HepG2 (cell line): ENCODE measurements around the gene MITF. TPM values are rescaled to one million over a fixed set of nuclear protein-coding genes. Genes with fewer than 3 reads are reported as not detected.
A peak's percentile ranks its signal among the peaks of the same experiment; 100 is the strongest.

Experiments used
- ATAC-seq: fragments of 200-7000 bp; cut with Tn5 transposase; 3 replicates; pipeline ENCODE4 v1.9.1; 2020; ENCODE audit warnings: mild to moderate bottlenecking, moderate library complexity
- BruUV-seq: library from RNA; stranded (reverse); fragments of 400-500 nt; replicated peaks from 2 replicates; lab custom pipeline; 2021; lab: Mats Ljungman, UMichigan
- CTCF ChIA-PET: fragments of 300-600 bp; formaldehyde crosslinking; extraction: SDS; loops from one replicate; lab custom pipeline; 2021; ENCODE audit warnings: low total read pairs, inconsistent platforms, low intra/inter-chr PET ratio; lab: Yijun Ruan, JAX
- POLR2A ChIA-PET: fragments of 350-600 bp; sonication (Branson Sonifier 250); formaldehyde crosslinking; loops from one replicate; lab custom pipeline; 2020; ENCODE audit warnings: antibody characterized with exemption, inconsistent platforms; lab: Yijun Ruan, JAX
- DNase-seq: peaks from one replicate; pipeline ENCODE4 v3.0.0-alpha.2; 2015; ENCODE audit warnings: low spot score
- FAIRE-seq: peaks from 3 replicates; lab custom pipeline; 2011; peaks lifted over from hg19 to GRCh38; lab: Jason Lieb, UNC
- H2AFZ ChIP-seq: one replicate; pipeline ENCODE4 v1.6.1; 2011; ENCODE audit warnings: low read length, inconsistent platforms
- H3K27ac ChIP-seq: fragments of 300-600 bp; 3 replicates; pipeline ENCODE4 v1.8.0; 2011; ENCODE audit warnings: mixed run types, mild to moderate bottlenecking, mixed read lengths, low read length, inconsistent platforms; ENCODE audit not compliant: insufficient read depth; ENCODE audit errors: extremely low read length
- H3K27me3 ChIP-seq, 2 experiments: fragments of 200-600 bp in 1 of 2; 2 replicates in 1 of 2; 3 replicates in 1 of 2; pipeline versions ENCODE4 v1.6.0 to v1.8.0; 2011; ENCODE audit warnings: low read length in 2 of 2, mild to moderate bottlenecking in 2 of 2, moderate library complexity in 2 of 2, inconsistent platforms in 1 of 2; ENCODE audit not compliant: insufficient read depth in 2 of 2, control insufficient read depth in 1 of 2
- H3K36me3 ChIP-seq, 2 experiments: fragments of 200-600 bp in 1 of 2; replicated peaks in 1 of 2; 2 replicates in 1 of 2; 3 replicates in 1 of 2; pipeline versions ENCODE4 v1.5.1 to v1.8.0; 2011; ENCODE audit warnings: low read length in 2 of 2, inconsistent platforms in 1 of 2; ENCODE audit not compliant: insufficient read depth in 2 of 2, control insufficient read depth in 1 of 2
- H3K4me1 ChIP-seq: 2 replicates; pipeline ENCODE4 v1.5.1; 2012; ENCODE audit warnings: low read length, inconsistent platforms; ENCODE audit not compliant: insufficient read depth
- H3K4me2 ChIP-seq: 2 replicates; pipeline ENCODE4 v1.6.0; 2011; ENCODE audit warnings: low read depth, low read length, inconsistent platforms
- H3K4me3 ChIP-seq, 3 experiments: fragments of 200-600 bp in 1 of 3; sonication (generic), shearing (Covaris generic) in 1 of 3; replicated peaks in 1 of 3; 2 replicates each; pipeline ENCODE4 v1.5.1; 2011 to 2016; ENCODE audit warnings: low read length in 3 of 3, inconsistent platforms in 2 of 3, low read depth in 2 of 3, mild to moderate bottlenecking in 2 of 3, control low read depth in 1 of 3, mixed read lengths in 1 of 3; ENCODE audit not compliant: insufficient read depth in 1 of 3
- H3K79me2 ChIP-seq: one replicate; pipeline ENCODE4 v1.6.1; 2011; ENCODE audit warnings: low read length, inconsistent platforms; ENCODE audit not compliant: insufficient read depth
- H3K9ac ChIP-seq: 2 replicates; pipeline ENCODE4 v1.6.0; 2011; ENCODE audit warnings: mild to moderate bottlenecking, low read depth, low read length, inconsistent platforms; ENCODE audit not compliant: insufficient read depth
- H3K9me3 ChIP-seq: 2 replicates; pipeline ENCODE4 v1.5.1; 2012; ENCODE audit warnings: mild to moderate bottlenecking, low read length
- H4K20me1 ChIP-seq: 2 replicates; pipeline ENCODE4 v1.6.0; 2011; ENCODE audit warnings: inconsistent platforms, mild to moderate bottlenecking, low read length, moderate library complexity; ENCODE audit not compliant: insufficient read depth
- ARID2 ChIP-seq: sonication (generic); formaldehyde crosslinking; IDR thresholded peaks from 2 replicates; pipeline ENCODE4 v1.8.1; 2022; ENCODE audit warnings: mild to moderate bottlenecking, missing genetic modification reagents, borderline replicate concordance
- ETV6 ChIP-seq: sonication (generic); formaldehyde crosslinking; conservative IDR thresholded peaks from 2 replicates; pipeline ENCODE4 v1.4.0; 2020; ENCODE audit warnings: missing genetic modification reagents
- HNRNPK ChIP-seq: fragments of 200-400 bp; formaldehyde crosslinking; IDR thresholded peaks from 2 replicates; pipeline ENCODE4 v1.6.1; 2018; ENCODE audit warnings: low read length, low read depth, moderate library complexity, mild to moderate bottlenecking; ENCODE audit not compliant: poor library complexity, severe bottlenecking
- KLF9 ChIP-seq: IDR thresholded peaks from 2 replicates; pipeline ENCODE4 v1.6.1; 2016; ENCODE audit warnings: low read depth
- PHB2 ChIP-seq: fragments of 450-650 bp; IDR thresholded peaks from 2 replicates; pipeline ENCODE4 v1.6.1; 2018; ENCODE audit not compliant: partially characterized antibody
- ZNF335 ChIP-seq: sonication (generic); formaldehyde crosslinking; IDR thresholded peaks from 2 replicates; pipeline ENCODE4 v1.4.0; 2020; ENCODE audit warnings: missing genetic modification reagents
- ZNF576 ChIP-seq: sonication (generic); formaldehyde crosslinking; IDR thresholded peaks from 2 replicates; pipeline ENCODE4 v1.4.0; 2020; ENCODE audit warnings: mild to moderate bottlenecking, missing genetic modification reagents
- ZNF776 ChIP-seq: sonication (generic); formaldehyde crosslinking; IDR thresholded peaks from 2 replicates; pipeline ENCODE4 v1.4.0; 2020; ENCODE audit warnings: mild to moderate bottlenecking, missing genetic modification reagents
- WGBS: methylation state at CpG from one replicate; pipeline ENCODE4 v1.1.6; 2017; ENCODE audit warnings: low lambda C conversion rate; 5-methylcytosine and 5-hydroxymethylcytosine counted together
- in situ Hi-C: cut with HindIII; loops from 2 replicates; pipeline ENCODE4 v1.10.0; 2017; ENCODE audit warnings: low pct_unique_long_range_greater_than_20kb; ENCODE audit not compliant: extremely low pct_ligation_motif_present
- intact Hi-C: fragments of 100-400 bp; cut with micrococcal nuclease; formaldehyde crosslinking; loops from one replicate; pipeline ENCODE4 v1.10.0; 2022; ENCODE audit not compliant: unreplicated experiment
- polyA plus RNA-seq, 8 experiments: library from polyadenylated mRNA; depleted of rRNA in 3 of 8; stranded (reverse) in 7 of 8; unstranded in 1 of 8; fragments of >200 nt; fragmentation: Illumina TruSeq in 4 of 8; extraction: Trizol in 4 of 8; gene quantifications; 2 replicates each; pipeline versions ENCODE4 v1.2.1 to v1.2.3, GENCODE V29; 2011 to 2016; ENCODE audit warnings: low read depth in 4 of 8, missing spikeins in 1 of 8, mixed read lengths in 1 of 8; ENCODE audit not compliant: insufficient read depth in 1 of 8
- total RNA-seq, 5 experiments: library from RNA; depleted of rRNA; stranded (reverse); fragments of >200 nt; fragmentation: Illumina TruSeq; extraction: Trizol; gene quantifications; 2 replicates each; pipeline ENCODE4 v1.2.3, GENCODE V29; 2016; ENCODE audit warnings: low read depth in 1 of 5

MITF gene
- total and polyA plus RNA-seq, 2 of the 13 experiments (the other 11 are each of a cell fraction or from before 2014, with no cell fraction given), result 0.12 to 0.38 TPM

- Histone ChIP-seq H3K27ac (no peak overlapping the region), H3K9me3 (no peaks in the 10 kb centered on the region), H3K36me3 (no peaks in the 10 kb centered on the region), H3K9ac (no peak overlapping the region), H3K4me1 (no peaks in the 10 kb centered on the region), H3K27me3 (no peaks in the 10 kb centered on the region), H3K4me2 (no peak overlapping the region), H2AFZ (no peak overlapping the region), H4K20me1 (no peaks in the 10 kb centered on the region), H3K79me2 (no peaks in the 10 kb centered on the region), H3K4me3 (no peak overlapping the region)
- CTCF ChIA-PET, result no interaction called here
- no peak for ATAC-seq
- no peak for FAIRE-seq
- TF ChIP-seq ZNF335 (CRISPR knock-in tag) (no peak), ARID2 (CRISPR knock-in tag) (no peak), ZNF576 (no peak), HNRNPK (peak; percentile 81), ZNF776 (CRISPR knock-in tag) (no peak)
- no peak for DNase-seq
- POLR2A ChIA-PET, result no interaction called here
- in situ Hi-C loops (no loop called here), intact Hi-C loops (no loop called here)
- BruUV-seq, result no TSS peak
- 19% methylated on average over 4 of the region's 4 CpGs for WGBS
Observed at GRCh38 chr3:69803681-69804270, 64.5 kb downstream of the MITF start.

GRCh38 chr3:69805491-69805890, 66.2 kb downstream of the MITF start:
- no peak for FAIRE-seq
- Histone ChIP-seq H3K36me3 (no peaks in the 10 kb centered on the region), H3K4me3 (no peak overlapping the region), H2AFZ (no peak overlapping the region), H3K9me3 (no peaks in the 10 kb centered on the region), H3K4me2 (no peak overlapping the region), H4K20me1 (no peaks in the 10 kb centered on the region), H3K27ac (no peak overlapping the region), H3K4me1 (no peaks in the 10 kb centered on the region), H3K9ac (no peak overlapping the region), H3K27me3 (no peaks in the 10 kb centered on the region), H3K79me2 (no peaks in the 10 kb centered on the region)
- under 1% methylated on average over 4 of the region's 4 CpGs for WGBS
- TF ChIP-seq ETV6 (CRISPR knock-in tag) (no peak), KLF9 (CRISPR knock-in tag) (no peak), PHB2 (no peak)
- CTCF ChIA-PET, result no interaction called here
- intact Hi-C loops, result no loop called here
- POLR2A ChIA-PET, result no interaction called here
- no peak for ATAC-seq
- no TSS peak for BruUV-seq
- in situ Hi-C loops, result no loop called here
- no peak for DNase-seq
